GM18517 (cell line): Measurements from ENCODE around the gene FGFRL1.
"Not testable (repeated sequence)": the region's sequence is repeated elsewhere in the genome, so short reads cannot be mapped to it uniquely, and the experiment has no call there.

Experiments used
- ATAC-seq: cut with Tn5 transposase; IDR thresholded peaks from one replicate; pipeline ENCODE4 v1.9.1; 2021; ENCODE audit warnings: mild to moderate bottlenecking, moderate library complexity; ENCODE audit not compliant: unreplicated experiment

FGFRL1 gene

DNA sequence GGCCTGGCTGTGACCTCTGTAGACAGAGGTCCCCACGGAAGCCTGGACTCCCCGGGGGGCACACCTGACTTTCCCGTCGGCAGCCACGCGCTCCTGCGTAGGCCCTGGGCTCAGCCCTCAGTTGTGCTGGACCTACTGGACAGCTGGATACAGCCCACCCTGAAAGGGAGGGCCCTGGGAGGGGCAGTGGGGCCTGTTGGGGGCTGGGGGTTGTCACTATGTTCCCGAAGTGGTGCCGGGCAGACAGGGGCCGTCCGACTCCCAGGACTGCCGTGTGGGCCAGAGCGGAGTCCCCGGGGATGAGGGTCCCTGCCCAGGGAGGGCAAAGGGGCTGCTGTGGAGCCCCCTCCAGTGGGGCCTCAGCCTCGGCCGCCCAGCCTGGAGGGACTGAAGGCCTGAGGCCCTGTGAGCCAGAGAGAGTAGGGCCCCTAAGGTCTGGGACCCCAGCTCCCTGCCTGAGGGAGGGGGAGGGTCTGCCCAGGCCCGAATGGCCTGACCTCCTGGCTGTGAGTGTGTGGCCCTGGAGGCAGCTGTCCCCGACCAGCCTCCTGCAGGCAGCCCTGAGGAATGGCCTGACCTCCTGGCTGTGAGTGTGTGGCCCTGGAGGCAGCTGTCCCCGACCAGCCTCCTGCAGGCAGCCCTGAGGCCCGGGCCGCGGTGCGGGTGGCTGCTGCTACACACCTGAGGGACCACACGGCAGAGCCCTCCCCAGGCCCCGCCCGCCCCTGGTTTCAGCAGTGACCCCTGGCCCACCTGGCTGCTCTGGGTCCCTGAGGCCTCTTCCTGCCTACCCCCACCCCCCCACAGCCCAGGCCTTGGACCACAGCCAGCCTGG is 25.8 kb downstream of the FGFRL1 start:
- ATAC-seq = no peak

DNA sequence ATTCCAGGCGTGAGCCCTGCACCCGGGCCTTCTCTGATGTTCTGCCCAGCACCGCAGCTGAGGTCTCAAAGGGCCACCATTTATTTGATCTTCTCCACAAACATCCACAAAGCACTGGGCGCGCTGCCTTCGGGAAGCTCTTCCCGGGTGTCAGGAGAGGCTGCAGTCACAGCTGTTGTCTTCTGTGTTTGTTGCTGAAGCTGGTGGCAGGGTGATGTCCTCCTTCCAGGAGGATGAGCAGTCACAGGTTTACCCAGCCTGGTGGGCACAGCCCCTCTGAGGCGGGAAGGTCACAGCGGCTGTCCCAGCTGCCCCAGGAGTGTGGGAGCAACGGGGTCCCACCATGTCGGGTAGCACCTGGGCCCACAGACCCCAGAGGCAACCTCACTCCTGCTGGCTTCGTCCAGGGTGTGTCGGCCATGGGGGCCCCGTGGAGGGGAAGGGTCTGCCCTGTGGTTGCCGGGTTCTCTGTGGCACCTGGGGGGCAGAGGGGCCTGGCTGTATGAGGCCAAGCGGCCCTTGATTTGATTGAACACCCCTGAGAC is 27.6 kb downstream of the FGFRL1 start:
- no peak for ATAC-seq

DNA sequence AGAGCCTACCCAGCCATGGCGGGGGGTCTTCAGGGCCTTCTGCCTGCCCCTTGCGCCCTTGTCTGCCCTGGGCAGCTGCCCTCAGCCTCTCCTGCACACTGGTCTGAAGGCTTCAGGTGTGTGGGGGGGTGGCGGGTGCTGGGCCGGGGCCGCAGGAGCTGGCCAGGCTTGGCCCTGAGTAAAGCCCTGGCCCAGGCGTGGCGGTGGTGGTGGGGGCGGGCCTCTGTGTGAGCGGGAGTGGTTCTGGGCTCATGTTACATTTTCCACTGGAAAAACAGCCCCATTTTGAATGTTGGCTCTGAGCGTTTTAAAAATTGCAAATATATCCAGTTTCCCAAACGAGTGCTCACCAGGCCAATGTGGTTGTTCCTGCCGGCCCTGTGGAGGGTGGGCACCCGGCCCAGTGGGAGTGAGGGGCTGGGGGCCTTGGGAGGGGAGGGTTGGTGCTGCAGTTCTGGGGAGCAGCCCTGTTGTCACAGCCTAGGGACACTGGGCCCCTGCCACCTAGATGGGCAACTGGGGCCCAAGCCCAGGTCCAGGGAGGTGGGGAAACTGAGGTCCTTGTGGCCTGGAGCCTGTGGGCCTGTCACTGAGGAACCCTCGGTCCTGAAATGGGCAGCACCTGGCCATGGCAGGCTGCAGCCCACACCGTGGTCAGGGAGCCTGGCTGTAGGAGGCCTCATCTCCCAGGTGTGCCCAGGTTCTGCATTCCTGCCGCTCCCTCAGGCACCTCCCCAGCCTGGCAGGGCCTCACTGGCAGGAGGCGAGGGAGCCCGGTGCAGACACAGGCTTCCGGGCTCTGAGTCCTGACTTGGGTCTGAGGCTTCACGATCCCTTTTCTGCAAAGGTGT is 28.3 kb downstream of the FGFRL1 start:
- ATAC-seq = no peak

DNA sequence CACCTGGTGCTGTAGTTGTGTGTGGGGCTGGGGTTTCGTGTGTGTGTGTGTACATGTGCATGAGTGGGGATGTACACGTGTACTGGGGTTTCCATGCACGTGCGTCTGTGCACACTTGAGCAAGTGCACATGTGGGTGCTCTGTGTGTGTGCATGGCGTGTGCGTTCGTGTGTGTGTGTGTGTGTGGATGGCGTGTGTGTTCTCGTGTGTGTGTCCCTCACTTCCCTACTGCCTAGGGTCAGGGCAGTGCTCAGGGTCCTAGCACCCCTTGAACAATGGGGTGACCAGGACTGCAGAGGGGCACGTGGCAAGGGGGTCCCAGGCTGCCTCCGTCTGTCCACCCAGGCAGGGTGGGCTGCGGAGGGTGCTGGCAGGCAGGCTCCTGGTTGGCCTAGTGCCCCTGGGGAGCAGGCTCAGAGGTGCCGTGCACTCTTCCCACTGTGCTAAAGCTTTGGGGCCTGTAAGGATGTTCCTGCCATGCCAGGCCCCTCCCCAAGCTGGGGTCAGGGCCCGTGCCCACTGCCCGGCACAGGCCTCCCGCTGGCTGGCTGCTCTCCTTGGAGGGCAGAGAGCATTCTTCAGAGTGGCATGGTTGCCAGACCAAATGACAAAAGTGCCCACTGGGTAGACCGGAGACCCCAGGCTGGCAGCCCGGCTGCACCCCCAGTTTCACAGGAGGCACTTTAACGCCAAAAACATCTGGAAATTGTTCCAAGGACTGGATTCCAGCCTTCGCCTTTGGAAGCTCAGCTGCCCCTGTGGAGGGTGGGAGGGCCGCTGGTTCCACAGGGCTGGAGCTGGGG is 29.1 kb downstream of the FGFRL1 start:
- ATAC-seq = no peak

DNA sequence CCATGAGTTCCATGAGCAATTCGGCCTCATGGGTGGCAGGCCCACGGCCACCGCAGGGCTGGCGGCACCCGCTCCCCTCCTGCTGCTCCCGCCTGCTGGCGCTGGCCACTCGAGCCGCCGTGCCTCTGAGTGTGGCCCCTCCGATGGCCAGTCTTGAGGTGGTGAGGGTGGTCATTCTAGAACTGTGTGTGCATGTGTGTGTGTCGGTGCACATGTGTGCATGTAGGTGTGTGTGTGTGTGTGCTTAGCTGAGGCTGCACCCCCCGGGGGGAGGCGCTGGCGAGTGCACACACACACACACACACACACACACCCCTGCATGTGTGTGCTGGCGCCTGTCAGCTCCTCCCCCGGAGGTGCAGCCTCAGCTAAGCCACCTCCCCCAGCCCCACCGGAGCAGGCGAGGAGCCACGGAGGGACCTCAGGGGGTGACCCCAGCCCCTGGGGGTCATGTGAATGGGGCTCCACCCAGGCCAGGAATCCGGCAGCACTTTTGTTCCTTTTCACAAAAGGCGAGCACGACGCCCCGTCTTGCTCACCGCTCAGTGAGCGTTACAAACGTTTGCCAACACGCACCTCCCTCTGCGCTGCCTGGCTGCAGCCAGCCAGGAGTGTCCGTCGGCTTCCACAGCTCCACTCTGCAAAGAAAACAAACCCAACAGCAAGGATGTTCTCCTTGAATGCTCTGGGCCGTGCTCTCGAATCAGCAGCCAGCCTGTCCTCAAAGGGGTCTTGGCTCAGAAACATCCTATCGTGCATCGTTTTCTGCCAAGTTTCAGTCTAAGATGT is 29.9 kb downstream of the FGFRL1 start:
- no peak for ATAC-seq

DNA sequence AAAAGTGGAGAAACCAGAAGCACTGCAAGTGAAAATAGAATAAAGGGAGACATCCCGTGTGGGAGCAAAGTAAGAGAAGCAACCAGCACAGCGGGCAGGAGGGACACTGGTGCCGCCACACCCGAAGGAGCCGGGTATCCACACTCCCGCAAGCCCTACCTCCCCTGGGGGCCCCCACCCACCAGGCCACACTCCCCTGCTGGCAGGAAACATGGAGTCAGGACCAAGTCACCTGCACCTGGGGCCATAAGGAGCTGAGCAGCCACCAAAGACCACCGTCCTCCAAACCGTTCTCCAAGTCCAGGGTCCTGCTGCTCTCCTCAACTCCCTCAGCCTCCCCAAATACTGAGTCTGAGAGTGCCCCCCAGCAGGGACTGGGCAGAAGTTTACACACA is 30.5 kb downstream of the FGFRL1 start:
- ATAC-seq = no peak

DNA sequence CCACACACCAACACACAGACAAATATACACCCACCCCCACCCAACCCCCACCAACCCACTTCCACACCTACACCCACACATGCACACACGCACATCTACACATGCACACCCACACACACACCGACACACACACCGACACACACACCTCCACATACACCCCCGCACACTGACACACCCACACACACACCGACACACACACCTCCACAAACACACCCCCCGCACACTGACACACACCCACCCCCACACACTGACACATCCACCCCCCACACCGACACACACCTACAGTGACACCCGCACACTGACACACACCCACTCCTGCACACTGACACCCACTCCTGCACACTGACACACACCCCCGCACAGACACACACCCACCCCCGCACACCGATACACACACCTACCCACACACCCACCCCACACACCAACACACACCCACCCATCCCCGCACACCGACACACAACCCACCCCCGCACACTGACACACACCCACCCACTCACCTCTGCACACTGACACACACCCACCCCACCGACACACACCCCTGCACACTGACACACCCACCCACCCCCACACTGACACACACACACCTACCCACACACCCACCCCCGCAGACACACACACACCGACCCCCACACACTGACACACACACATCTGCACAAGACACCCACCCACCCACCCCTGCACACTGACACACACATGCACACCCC is 31.1 kb downstream of the FGFRL1 start:
- no peak for ATAC-seq

DNA sequence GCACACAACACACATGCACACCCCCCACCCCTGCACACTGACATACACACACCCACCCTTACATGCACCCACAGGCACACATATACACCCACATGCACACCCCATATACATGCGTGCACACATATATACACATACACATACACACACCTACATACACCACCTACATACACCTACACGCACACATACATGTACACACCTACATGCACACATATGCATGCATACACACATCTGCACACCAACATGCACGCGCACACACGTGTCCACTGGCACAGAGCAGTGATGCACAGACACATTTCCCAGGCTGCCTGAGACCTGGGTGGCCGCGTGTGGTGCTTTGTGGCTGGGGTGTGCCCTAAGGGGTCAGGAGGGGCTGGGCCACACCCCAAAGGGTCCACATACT is 31.7 kb downstream of the FGFRL1 start:
- no peak for ATAC-seq

DNA sequence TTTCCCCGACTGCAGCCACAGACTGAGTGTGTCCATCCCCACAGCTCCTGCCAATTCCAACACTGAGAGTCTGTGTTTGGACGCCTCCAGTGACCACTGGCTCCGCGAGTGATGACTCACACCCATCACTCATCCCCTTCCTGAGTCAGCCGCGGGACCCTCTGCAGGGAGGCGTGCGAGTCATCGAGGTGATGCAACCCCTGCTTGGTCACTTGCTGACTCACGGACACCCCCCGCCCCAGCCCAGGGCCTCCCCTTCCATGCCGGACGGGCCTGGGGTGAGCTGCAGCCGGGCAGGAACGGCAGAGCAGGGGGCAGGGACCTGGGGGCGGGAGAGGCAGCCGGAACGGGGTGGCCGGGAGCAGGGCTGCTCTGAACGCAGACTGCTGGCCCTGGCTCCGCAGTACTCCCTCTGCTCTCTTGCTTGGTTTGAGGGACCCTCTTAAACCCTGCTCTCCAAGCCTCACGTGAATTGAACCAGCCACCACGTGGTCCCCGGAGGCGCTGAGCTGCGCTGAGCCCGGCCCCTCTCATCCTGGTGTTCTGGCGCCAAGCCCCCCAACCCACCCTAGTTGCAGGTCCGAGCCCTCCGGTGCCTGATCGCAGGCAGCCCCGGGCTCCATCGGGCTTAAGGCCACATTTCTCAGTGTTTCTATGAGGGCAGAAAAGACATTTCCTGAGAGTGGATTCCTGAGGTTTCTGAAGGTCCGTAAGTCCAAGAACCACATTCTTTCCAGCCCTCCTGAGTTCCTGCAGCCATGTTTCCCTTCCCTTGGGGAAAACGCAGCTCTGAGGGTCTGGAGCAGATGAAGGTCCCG is 32.4 kb downstream of the FGFRL1 start:
- no peak for ATAC-seq

DNA sequence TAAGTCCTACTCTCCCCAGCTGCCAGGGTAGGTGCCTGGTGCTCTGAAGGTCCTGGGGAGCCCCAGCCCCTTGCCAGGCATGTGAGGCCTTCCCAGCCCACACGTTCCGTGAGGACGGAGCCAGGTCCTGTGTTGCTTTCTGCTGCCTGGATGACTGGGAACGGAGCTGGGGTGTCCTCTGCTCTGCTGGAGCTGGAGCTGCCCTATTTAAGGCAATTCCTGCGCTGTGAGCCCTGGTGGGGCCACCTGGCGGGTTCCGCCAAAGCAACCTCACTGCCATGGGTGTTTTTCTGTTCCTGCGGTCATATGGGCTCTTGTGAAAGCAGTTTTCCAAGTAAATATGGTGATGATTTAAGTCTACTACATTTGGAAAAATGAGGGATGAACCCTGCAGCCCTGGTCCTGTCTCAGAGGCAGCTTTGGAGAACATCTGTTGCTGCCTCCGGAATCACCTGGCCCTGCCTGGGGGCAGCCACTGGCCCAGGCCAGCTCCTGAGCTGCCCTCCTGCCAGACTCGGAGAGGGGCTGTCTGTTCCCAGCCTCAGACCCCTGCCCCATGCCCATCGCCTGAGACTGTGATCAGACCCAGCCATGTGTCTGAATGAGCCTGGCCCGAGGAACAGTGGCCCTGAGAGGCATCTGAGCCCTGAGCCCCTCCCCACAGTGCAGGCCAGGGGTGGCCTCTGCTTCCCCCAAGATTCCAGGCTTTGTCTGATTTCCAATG is 33.2 kb downstream of the FGFRL1 start:
- no peak for ATAC-seq

DNA sequence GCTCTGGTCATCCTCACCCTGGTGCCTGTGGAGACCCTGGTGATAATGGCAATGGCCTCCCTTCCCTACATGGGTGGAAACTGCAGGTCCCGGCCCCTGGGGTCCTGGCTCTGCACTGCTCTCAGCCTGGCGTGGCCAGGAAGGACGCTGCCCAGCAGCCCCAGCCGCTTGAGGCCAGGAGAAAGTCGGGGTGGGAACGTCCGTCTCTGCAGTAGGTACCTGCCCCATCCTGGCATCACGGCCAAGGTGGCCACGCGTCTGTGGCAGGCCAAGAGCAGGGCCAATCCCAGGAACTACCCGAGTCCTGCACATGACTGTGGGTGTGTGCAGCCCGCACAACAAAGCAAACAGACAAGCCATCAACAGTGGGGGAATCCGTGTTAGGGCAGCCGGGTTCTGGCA is 33.8 kb downstream of the FGFRL1 start:
- no peak for ATAC-seq

DNA sequence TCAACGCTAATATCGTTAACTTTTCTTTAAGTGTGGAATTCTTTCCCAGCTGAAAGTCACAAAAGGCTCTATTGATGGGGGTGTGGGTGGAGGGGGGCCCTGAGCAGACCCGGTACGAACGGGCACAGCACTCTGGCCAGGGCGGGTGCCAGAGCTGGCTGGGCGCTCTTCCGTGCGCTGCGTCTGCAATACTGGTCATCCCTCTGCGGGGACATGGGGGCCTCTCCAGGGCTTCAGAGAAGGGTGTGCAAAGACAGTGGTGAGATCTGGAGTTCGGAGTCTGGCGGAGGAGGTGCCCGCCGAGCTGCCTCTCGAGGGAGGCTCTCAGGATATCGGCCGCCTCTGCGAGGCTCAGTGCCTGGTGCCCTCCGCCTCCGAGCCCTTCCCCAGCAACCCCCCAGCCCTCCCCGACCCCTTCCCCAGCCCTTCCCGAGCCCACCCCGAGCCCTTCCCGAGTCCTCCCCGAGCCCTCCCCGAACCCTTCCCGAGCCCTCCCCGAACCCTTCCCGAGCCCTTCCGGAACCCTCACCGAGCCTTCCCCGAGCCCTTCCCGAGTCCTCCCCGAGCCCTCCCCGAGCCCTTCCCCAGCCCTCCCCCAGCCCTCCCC is 34.3 kb downstream of the FGFRL1 start:
- no peak for ATAC-seq

DNA sequence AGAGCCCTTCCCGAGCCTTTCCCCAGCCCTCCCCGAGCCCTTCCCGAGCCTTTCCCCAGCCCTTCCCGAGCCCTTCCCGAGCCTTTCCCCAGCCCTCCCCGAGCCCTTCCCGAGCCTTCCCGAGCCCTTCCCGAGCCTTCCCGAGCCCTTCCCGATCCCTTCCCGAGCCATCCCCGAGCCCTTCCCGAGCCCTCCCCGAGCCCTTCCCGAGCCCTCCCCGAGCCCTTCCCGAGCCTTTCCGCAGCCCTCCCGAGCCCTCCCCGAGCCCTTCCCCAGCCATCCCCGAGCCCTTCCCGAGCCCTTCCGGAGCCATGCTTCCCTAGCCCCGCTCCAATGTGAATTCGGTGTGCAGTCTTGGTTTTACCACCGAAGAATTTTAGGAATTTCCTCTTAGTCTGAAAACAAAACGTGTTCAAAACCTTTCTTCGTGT is 35.2 kb downstream of the FGFRL1 start:
- ATAC-seq = not testable (repeated sequence)

DNA sequence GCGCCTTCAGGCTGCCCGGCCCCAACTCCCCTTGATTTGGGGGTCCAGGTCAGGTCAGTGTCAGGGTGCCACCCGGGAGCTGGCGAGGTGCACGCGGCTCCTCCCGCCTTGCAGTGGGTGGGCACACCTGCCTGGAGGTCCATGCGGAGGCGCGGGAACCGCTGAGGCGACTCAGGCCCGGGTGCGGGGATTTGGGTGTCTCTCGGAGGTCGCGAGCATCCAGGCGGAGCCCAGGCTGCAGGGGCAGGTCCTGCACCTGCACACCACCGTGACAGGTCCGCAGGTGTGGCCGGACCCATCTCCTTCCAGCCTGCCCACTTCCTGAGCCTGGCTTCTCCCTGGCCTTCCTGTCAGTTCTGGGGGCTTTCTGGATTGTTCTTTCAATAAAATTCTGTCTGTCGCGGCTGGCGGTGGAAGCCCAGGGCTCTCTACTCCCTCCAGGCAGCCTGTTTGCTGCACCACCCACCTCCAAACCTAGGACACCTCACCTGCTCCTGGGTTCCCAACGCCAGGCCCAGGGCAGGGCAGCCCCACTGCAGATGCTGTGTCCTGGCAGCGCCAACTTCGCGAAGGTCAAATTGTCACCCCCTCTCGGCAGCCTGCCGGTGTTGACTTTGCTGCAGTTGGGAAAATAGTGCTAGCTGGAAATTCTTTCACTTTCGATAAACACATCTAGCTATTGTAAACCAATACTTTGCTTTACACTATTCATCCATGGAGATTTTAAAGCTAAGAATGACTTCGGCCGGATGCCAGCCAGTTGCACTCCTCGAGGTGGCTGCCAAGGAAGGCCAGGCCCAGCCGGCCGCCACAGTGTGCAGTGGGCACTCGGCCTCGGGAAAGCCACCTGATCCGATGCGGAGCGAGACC is 35.9 kb downstream of the FGFRL1 start:
- ATAC-seq = no peak

DNA sequence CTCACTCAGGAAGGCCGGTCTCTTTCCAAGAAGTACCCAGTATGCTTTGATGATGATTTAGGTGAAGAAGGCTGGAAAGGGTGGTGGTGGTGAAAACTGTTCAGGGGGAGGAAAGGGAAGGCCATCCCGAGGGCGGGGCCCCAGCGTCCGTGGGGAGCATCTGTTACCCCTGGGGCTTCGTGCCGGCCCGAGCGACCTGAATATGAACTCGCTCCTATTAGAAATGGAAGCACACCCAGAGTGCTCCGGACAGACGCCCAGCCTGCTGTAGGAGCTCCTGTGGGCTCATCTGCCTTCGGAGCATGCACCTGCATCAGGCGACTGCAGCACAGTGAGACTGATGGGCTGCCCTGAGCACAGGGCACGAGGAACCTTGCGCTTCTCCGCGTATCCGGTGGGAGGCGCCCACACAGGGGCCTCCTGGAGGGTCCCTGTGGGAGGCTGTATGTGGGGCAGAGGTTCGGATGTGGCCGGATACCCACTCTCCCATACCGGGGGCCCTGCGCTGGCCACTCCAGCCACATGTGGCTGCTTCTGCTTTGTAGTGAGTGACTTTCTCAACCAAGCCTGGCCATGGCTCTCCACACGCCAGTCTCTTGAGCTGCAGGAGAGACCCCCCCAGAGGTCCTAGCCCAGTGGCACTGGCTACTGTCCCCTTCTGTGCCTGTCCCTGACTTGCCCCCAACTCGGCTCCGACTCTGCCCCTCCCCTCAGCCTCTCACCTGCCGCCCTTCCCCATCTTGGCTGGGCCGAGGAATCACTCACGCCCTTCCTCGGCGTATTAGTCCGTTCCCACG is 36.7 kb downstream of the FGFRL1 start:
- no peak for ATAC-seq
